DMS 273 (cell line): ENCODE data around the gene TRAF2.

Source experiments
- DNase-seq: peaks from one replicate; lab custom pipeline; 2025; ENCODE audit not compliant: unreplicated experiment; lab: John Stamatoyannopoulos, UW

TRAF2 gene

GRCh38 chr9:136907011-136907914 lies 20.9 kb downstream of the TRAF2 start:
- DNase-seq: no peak

- DNase-seq: no peak
Observed at GRCh38 chr9:136910197-136910900, 24.0 kb downstream of the TRAF2 start.

GRCh38 chr9:136910901-136911245 lies 24.6 kb downstream of the TRAF2 start:
- no peak for DNase-seq

- DNase-seq: no peak
Observed at GRCh38 chr9:136913701-136914438, 27.6 kb downstream of the TRAF2 start.

- no peak for DNase-seq
Observed at GRCh38 chr9:136915632-136916329, 29.5 kb downstream of the TRAF2 start.

- DNase-seq: no peak
Observed at GRCh38 chr9:136916330-136917184, 30.2 kb downstream of the TRAF2 start.

- no peak for DNase-seq
Observed at GRCh38 chr9:136917902-136918301, 31.6 kb downstream of the TRAF2 start.

- DNase-seq: no peak
Observed at GRCh38 chr9:136920069-136920468, 33.8 kb downstream of the TRAF2 start.

- no peak for DNase-seq
Observed at GRCh38 chr9:136920734-136921231, 34.5 kb downstream of the TRAF2 start.

- DNase-seq: no peak
Observed at GRCh38 chr9:136921307-136921706, 35.0 kb downstream of the TRAF2 start.

GRCh38 chr9:136921718-136922117 lies 35.4 kb downstream of the TRAF2 start:
- DNase-seq: no peak

GRCh38 chr9:136922540-136922939 lies 36.2 kb downstream of the TRAF2 start:
- no peak for DNase-seq

- no peak for DNase-seq
Observed at GRCh38 chr9:136923881-136924280, 37.6 kb downstream of the TRAF2 start.

GRCh38 chr9:136925414-136926153 lies 39.3 kb downstream of the TRAF2 start:
- no peak for DNase-seq

GRCh38 chr9:136926154-136926704 lies 39.9 kb downstream of the TRAF2 start:
- no peak for DNase-seq

GRCh38 chr9:136926749-136927148 lies 40.4 kb downstream of the TRAF2 start:
- DNase-seq: no peak

- DNase-seq: no peak
Observed at GRCh38 chr9:136927343-136928271, 41.3 kb downstream of the TRAF2 start.

- no peak for DNase-seq
Observed at GRCh38 chr9:136928591-136928990, 42.3 kb downstream of the TRAF2 start.
